HepG2 (cell line): ENCODE data around the gene MYRIP. TPM values are rescaled to one million over a fixed set of nuclear protein-coding genes. Genes with fewer than 3 reads are reported as not detected.

ENCODE experiments used
- ATAC-seq: fragments of 200-7000 bp; cut with Tn5 transposase; 3 replicates; pipeline ENCODE4 v1.9.1; 2020; ENCODE audit warnings: mild to moderate bottlenecking, moderate library complexity
- BruUV-seq: library from RNA; stranded (reverse); fragments of 400-500 nt; replicated peaks from 2 replicates; lab custom pipeline; 2021; lab: Mats Ljungman, UMichigan
- CTCF ChIA-PET: fragments of 300-600 bp; formaldehyde crosslinking; extraction: SDS; loops from one replicate; lab custom pipeline; 2021; ENCODE audit warnings: low total read pairs, inconsistent platforms, low intra/inter-chr PET ratio; lab: Yijun Ruan, JAX
- POLR2A ChIA-PET: fragments of 350-600 bp; sonication (Branson Sonifier 250); formaldehyde crosslinking; loops from one replicate; lab custom pipeline; 2020; ENCODE audit warnings: antibody characterized with exemption, inconsistent platforms; lab: Yijun Ruan, JAX
- DNase-seq: peaks from one replicate; pipeline ENCODE4 v3.0.0-alpha.2; 2015; ENCODE audit warnings: low spot score
- FAIRE-seq: peaks from 3 replicates; lab custom pipeline; 2011; peaks lifted over from hg19 to GRCh38; lab: Jason Lieb, UNC
- H2AFZ ChIP-seq: one replicate; pipeline ENCODE4 v1.6.1; 2011; ENCODE audit warnings: low read length, inconsistent platforms
- H3K27ac ChIP-seq: fragments of 300-600 bp; 3 replicates; pipeline ENCODE4 v1.8.0; 2011; ENCODE audit warnings: mixed run types, mild to moderate bottlenecking, mixed read lengths, low read length, inconsistent platforms; ENCODE audit not compliant: insufficient read depth; ENCODE audit errors: extremely low read length
- H3K27me3 ChIP-seq, 2 experiments: fragments of 200-600 bp in 1 of 2; 2 replicates in 1 of 2; 3 replicates in 1 of 2; pipeline versions ENCODE4 v1.6.0 to v1.8.0; 2011; ENCODE audit warnings: low read length in 2 of 2, mild to moderate bottlenecking in 2 of 2, moderate library complexity in 2 of 2, inconsistent platforms in 1 of 2; ENCODE audit not compliant: insufficient read depth in 2 of 2, control insufficient read depth in 1 of 2
- H3K36me3 ChIP-seq, 2 experiments: fragments of 200-600 bp in 1 of 2; replicated peaks in 1 of 2; 2 replicates in 1 of 2; 3 replicates in 1 of 2; pipeline versions ENCODE4 v1.5.1 to v1.8.0; 2011; ENCODE audit warnings: low read length in 2 of 2, inconsistent platforms in 1 of 2; ENCODE audit not compliant: insufficient read depth in 2 of 2, control insufficient read depth in 1 of 2
- H3K4me1 ChIP-seq: 2 replicates; pipeline ENCODE4 v1.5.1; 2012; ENCODE audit warnings: low read length, inconsistent platforms; ENCODE audit not compliant: insufficient read depth
- H3K4me2 ChIP-seq: 2 replicates; pipeline ENCODE4 v1.6.0; 2011; ENCODE audit warnings: low read depth, low read length, inconsistent platforms
- H3K4me3 ChIP-seq, 3 experiments: fragments of 200-600 bp in 1 of 3; sonication (generic), shearing (Covaris generic) in 1 of 3; replicated peaks in 1 of 3; 2 replicates each; pipeline ENCODE4 v1.5.1; 2011 to 2016; ENCODE audit warnings: low read length in 3 of 3, inconsistent platforms in 2 of 3, low read depth in 2 of 3, mild to moderate bottlenecking in 2 of 3, control low read depth in 1 of 3, mixed read lengths in 1 of 3; ENCODE audit not compliant: insufficient read depth in 1 of 3
- H3K79me2 ChIP-seq: one replicate; pipeline ENCODE4 v1.6.1; 2011; ENCODE audit warnings: low read length, inconsistent platforms; ENCODE audit not compliant: insufficient read depth
- H3K9ac ChIP-seq: 2 replicates; pipeline ENCODE4 v1.6.0; 2011; ENCODE audit warnings: mild to moderate bottlenecking, low read depth, low read length, inconsistent platforms; ENCODE audit not compliant: insufficient read depth
- H3K9me3 ChIP-seq: 2 replicates; pipeline ENCODE4 v1.5.1; 2012; ENCODE audit warnings: mild to moderate bottlenecking, low read length
- H4K20me1 ChIP-seq: 2 replicates; pipeline ENCODE4 v1.6.0; 2011; ENCODE audit warnings: inconsistent platforms, mild to moderate bottlenecking, low read length, moderate library complexity; ENCODE audit not compliant: insufficient read depth
- AGO1 ChIP-seq: fragments of 200-400 bp; formaldehyde crosslinking; IDR thresholded peaks from 2 replicates; pipeline ENCODE4 v1.6.1; 2017; ENCODE audit warnings: mild to moderate bottlenecking, low read depth, low read length, moderate library complexity; ENCODE audit not compliant: poor library complexity, severe bottlenecking
- ERF ChIP-seq: IDR thresholded peaks from 2 replicates; pipeline ENCODE4 v1.6.1; 2018; ENCODE audit warnings: missing biosample characterization, missing genetic modification reagents
- FOXC1 ChIP-seq: sonication (generic); formaldehyde crosslinking; IDR thresholded peaks from 2 replicates; pipeline ENCODE4 v1.8.0; 2022; ENCODE audit warnings: mild to moderate bottlenecking, missing genetic modification reagents, borderline replicate concordance
- NCOA2 ChIP-seq: sonication (generic); formaldehyde crosslinking; IDR thresholded peaks from 2 replicates; pipeline ENCODE4 v1.8.0; 2022; ENCODE audit warnings: inconsistent platforms
- PLRG1 ChIP-seq: fragments of 450-650 bp; conservative IDR thresholded peaks from 2 replicates; pipeline ENCODE4 v1.6.1; 2016
- POGZ ChIP-seq: sonication (generic); formaldehyde crosslinking; IDR thresholded peaks from 2 replicates; pipeline ENCODE4 v1.4.0; 2020; ENCODE audit warnings: mild to moderate bottlenecking, missing genetic modification reagents
- RAD51 ChIP-seq: fragments of 450-650 bp; IDR thresholded peaks from 2 replicates; pipeline ENCODE4 v1.6.1; 2016; ENCODE audit warnings: borderline replicate concordance
- SKI ChIP-seq: fragments of 450-650 bp; IDR thresholded peaks from one replicate; pipeline ENCODE4 v1.6.1; 2018; ENCODE audit warnings: mild to moderate bottlenecking; ENCODE audit not compliant: partially characterized antibody
- SMAD3 ChIP-seq: sonication (generic); formaldehyde crosslinking; IDR thresholded peaks from 2 replicates; pipeline ENCODE4 v1.4.0; 2020; ENCODE audit warnings: missing genetic modification reagents
- TBX2 ChIP-seq: sonication (generic); formaldehyde crosslinking; IDR thresholded peaks from 2 replicates; pipeline ENCODE4 v1.5.0; 2020; ENCODE audit warnings: missing genetic modification reagents, mild to moderate bottlenecking, borderline replicate concordance
- TOE1 ChIP-seq: sonication (generic); formaldehyde crosslinking; IDR thresholded peaks from 2 replicates; pipeline ENCODE4 v1.4.0; 2020; ENCODE audit warnings: mild to moderate bottlenecking, missing genetic modification reagents
- ZFP62 ChIP-seq: sonication (generic); formaldehyde crosslinking; IDR thresholded peaks from 2 replicates; pipeline ENCODE4 v1.4.0; 2020; ENCODE audit warnings: missing genetic modification reagents
- ZFYVE20 ChIP-seq: sonication (generic); formaldehyde crosslinking; IDR thresholded peaks from 2 replicates; pipeline ENCODE4 v1.8.0; 2023; ENCODE audit warnings: low read depth, mild to moderate bottlenecking, moderate library complexity, missing genetic modification reagents, borderline replicate concordance
- ZNF607 ChIP-seq: sonication (generic); formaldehyde crosslinking; IDR thresholded peaks from 2 replicates; pipeline ENCODE4 v1.5.1; 2020; ENCODE audit warnings: missing genetic modification reagents, mild to moderate bottlenecking, borderline replicate concordance
- ZNF614 ChIP-seq: IDR thresholded peaks from 2 replicates; pipeline ENCODE4 v1.6.1; 2018; ENCODE audit warnings: missing biosample characterization, missing genetic modification reagents, inconsistent platforms, borderline replicate concordance
- ZNF7 ChIP-seq: IDR thresholded peaks from 2 replicates; pipeline ENCODE4 v1.6.1; 2016; ENCODE audit warnings: missing biosample characterization, missing genetic modification reagents
- ZNF839 ChIP-seq: sonication (generic); formaldehyde crosslinking; IDR thresholded peaks from 2 replicates; pipeline ENCODE4 v1.4.0; 2020; ENCODE audit warnings: missing genetic modification reagents, mild to moderate bottlenecking, borderline replicate concordance
- ZNF883 ChIP-seq: sonication (generic); formaldehyde crosslinking; IDR thresholded peaks from 2 replicates; pipeline ENCODE4 v1.5.1; 2020; ENCODE audit warnings: mild to moderate bottlenecking, missing genetic modification reagents; ENCODE audit errors: not compliant biosample characterization
- ZNF891 ChIP-seq: sonication (generic); formaldehyde crosslinking; IDR thresholded peaks from 2 replicates; pipeline ENCODE4 v1.5.0; 2020; ENCODE audit warnings: mild to moderate bottlenecking, missing genetic modification reagents
- WGBS: methylation state at CpG from one replicate; pipeline ENCODE4 v1.1.6; 2017; ENCODE audit warnings: low lambda C conversion rate; 5-methylcytosine and 5-hydroxymethylcytosine counted together
- in situ Hi-C: cut with HindIII; loops from 2 replicates; pipeline ENCODE4 v1.10.0; 2017; ENCODE audit warnings: low pct_unique_long_range_greater_than_20kb; ENCODE audit not compliant: extremely low pct_ligation_motif_present
- intact Hi-C: fragments of 100-400 bp; cut with micrococcal nuclease; formaldehyde crosslinking; loops from one replicate; pipeline ENCODE4 v1.10.0; 2022; ENCODE audit not compliant: unreplicated experiment
- polyA plus RNA-seq, 8 experiments: library from polyadenylated mRNA; depleted of rRNA in 3 of 8; stranded (reverse) in 7 of 8; unstranded in 1 of 8; fragments of >200 nt; fragmentation: Illumina TruSeq in 4 of 8; extraction: Trizol in 4 of 8; gene quantifications; 2 replicates each; pipeline versions ENCODE4 v1.2.1 to v1.2.3, GENCODE V29; 2011 to 2016; ENCODE audit warnings: low read depth in 4 of 8, missing spikeins in 1 of 8, mixed read lengths in 1 of 8; ENCODE audit not compliant: insufficient read depth in 1 of 8
- total RNA-seq, 5 experiments: library from RNA; depleted of rRNA; stranded (reverse); fragments of >200 nt; fragmentation: Illumina TruSeq; extraction: Trizol; gene quantifications; 2 replicates each; pipeline ENCODE4 v1.2.3, GENCODE V29; 2016; ENCODE audit warnings: low read depth in 1 of 5
- TF ChIP-seq, protein P1 (sequence below): sonication (generic); formaldehyde crosslinking; IDR thresholded peaks from 2 replicates; pipeline ENCODE4 v1.8.1; 2023; ENCODE audit warnings: mild to moderate bottlenecking, moderate library complexity, missing genetic modification reagents
- TF ChIP-seq, protein P2 (sequence below): IDR thresholded peaks from 2 replicates; pipeline ENCODE4 v1.6.1; 2016; ENCODE audit warnings: missing genetic modification reagents, missing compliant biosample characterization
- TF ChIP-seq, protein P3 (sequence below): sonication (generic); IDR thresholded peaks from 2 replicates; pipeline ENCODE4 v1.6.1; 2016; ENCODE audit warnings: low read depth, borderline replicate concordance
- TF ChIP-seq, protein P4 (sequence below): sonication (generic); formaldehyde crosslinking; IDR thresholded peaks from 2 replicates; pipeline ENCODE4 v1.8.0; 2022; ENCODE audit warnings: mild to moderate bottlenecking, missing genetic modification reagents; ENCODE audit not compliant: insufficient replicate concordance

MYRIP gene
- total and polyA plus RNA-seq, 2 of the 13 experiments (the other 11 are each of a cell fraction or from before 2014, with no cell fraction given) = 0.64 to 0.84 TPM

DNA sequence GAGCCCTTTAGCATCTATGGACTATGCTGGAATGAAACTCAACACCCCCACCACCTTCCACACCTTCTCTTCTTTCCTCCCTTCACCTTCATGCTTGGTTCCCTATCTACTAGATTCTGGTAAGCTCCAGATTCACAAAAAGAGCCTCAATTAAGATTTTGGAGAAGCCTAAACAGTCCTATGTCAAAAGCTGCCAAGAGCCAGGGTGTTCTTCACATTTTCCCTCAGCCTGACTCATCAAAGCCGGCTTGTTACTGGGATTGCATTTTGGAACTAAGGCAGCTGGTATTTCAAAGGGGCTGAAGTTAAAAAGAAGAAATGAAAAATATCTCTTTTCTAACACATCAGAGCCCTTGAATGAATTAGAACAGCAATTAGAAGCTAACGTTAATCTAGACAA is 247.7 kb downstream of the MYRIP start (continued):
- no peak for TF ChIP-seq ZNF7 (CRISPR knock-in tag)
- no peak for TF ChIP-seq ZNF614 (CRISPR knock-in tag)
- TF ChIP-seq NCOA2 (CRISPR knock-in tag) = no peak
- TF ChIP-seq, protein P1, sequence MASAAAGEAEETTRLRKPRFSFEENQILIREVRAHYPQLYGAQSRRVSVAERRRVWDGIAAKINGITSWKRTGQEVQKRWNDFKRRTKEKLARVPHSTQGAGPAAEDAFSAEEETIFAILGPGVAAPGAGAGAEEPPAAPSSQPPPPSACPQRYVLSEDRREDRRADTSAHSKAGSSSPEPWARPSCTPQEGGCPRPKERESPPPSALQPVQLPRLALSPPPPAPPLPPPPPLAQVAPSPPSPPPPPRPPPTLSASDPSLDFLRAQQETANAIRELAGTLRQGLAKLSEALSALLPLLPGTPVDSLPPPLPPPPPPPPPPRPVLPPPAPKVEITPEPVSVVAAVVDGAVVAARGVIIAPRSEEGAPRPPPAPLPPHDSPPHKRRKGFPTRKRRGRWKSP (CRISPR knock-in tag) = no peak
- TF ChIP-seq SKI = no peak
- TF ChIP-seq ZNF607 (CRISPR knock-in tag) = no peak
- no peak for TF ChIP-seq POGZ (CRISPR knock-in tag)
- no peak for TF ChIP-seq ZNF883
- no peak for TF ChIP-seq ZNF891 (CRISPR knock-in tag)

DNA sequence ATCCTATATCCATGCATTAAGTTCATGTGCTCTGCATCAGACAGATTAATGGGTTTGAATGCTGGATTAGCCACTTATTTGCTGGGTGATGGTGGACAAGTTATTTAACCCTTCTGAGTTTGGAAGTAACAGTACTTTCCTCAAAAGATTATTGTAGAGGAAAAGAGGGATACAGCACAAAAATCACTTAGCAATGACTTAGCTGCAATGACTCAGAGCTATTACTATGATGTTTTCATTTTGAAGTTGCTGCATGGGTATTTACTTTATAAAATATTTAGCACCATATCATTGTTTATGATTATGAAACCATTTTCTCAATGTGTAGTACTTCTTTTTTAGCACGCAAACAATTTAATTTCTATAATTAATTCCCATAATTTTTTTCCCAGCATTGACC is 248.4 kb downstream of the MYRIP start:
- POLR2A ChIA-PET = no interaction called here
- DNase-seq = no peak
- TF ChIP-seq, protein P2, sequence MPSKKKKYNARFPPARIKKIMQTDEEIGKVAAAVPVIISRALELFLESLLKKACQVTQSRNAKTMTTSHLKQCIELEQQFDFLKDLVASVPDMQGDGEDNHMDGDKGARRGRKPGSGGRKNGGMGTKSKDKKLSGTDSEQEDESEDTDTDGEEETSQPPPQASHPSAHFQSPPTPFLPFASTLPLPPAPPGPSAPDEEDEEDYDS (CRISPR knock-in tag) = no peak
- TF ChIP-seq SMAD3 (no peak), FOXC1 (CRISPR knock-in tag) (no peak), SKI (no peak), ZFP62 (CRISPR knock-in tag) (no peak), TBX2 (CRISPR knock-in tag) (no peak), AGO1 (no peak), ERF (CRISPR knock-in tag) (no peak), PLRG1 (no peak), ZFYVE20 (CRISPR knock-in tag) (no peak), RAD51 (no peak), TOE1 (CRISPR knock-in tag) (no peak), ZNF839 (no peak)
- TF ChIP-seq, protein P3, sequence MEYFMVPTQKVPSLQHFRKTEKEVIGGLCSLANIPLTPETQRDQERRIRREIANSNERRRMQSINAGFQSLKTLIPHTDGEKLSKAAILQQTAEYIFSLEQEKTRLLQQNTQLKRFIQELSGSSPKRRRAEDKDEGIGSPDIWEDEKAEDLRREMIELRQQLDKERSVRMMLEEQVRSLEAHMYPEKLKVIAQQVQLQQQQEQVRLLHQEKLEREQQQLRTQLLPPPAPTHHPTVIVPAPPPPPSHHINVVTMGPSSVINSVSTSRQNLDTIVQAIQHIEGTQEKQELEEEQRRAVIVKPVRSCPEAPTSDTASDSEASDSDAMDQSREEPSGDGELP = no peak
- TF ChIP-seq, protein P4, sequence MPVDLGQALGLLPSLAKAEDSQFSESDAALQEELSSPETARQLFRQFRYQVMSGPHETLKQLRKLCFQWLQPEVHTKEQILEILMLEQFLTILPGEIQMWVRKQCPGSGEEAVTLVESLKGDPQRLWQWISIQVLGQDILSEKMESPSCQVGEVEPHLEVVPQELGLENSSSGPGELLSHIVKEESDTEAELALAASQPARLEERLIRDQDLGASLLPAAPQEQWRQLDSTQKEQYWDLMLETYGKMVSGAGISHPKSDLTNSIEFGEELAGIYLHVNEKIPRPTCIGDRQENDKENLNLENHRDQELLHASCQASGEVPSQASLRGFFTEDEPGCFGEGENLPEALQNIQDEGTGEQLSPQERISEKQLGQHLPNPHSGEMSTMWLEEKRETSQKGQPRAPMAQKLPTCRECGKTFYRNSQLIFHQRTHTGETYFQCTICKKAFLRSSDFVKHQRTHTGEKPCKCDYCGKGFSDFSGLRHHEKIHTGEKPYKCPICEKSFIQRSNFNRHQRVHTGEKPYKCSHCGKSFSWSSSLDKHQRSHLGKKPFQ (CRISPR knock-in tag) = no peak

More for the DNA sequence above, 248.4 kb downstream of the MYRIP start:
- 53% methylated on average over 1 of the region's 1 CpG for WGBS
- BruUV-seq = no TSS peak
- FAIRE-seq = no peak
- no peak overlapping the region for H3K27ac ChIP-seq
- intact Hi-C loops = no loop called here
- no peak overlapping the region for H3K4me3 ChIP-seq
- no peaks in the 10 kb centered on the region for H3K9me3 ChIP-seq
- H2AFZ ChIP-seq = no peak overlapping the region
- H4K20me1 ChIP-seq = no peaks in the 10 kb centered on the region
- H3K27me3 ChIP-seq = no peaks in the 10 kb centered on the region
- H3K4me1 ChIP-seq = no peaks in the 10 kb centered on the region
- no peak overlapping the region for H3K4me2 ChIP-seq
- no peaks in the 10 kb centered on the region for H3K79me2 ChIP-seq
- no peak for ATAC-seq
- no peaks in the 10 kb centered on the region for H3K36me3 ChIP-seq
- CTCF ChIA-PET = no interaction called here
- H3K9ac ChIP-seq = no peak overlapping the region
- in situ Hi-C loops = no loop called here
